H1 (cell line): ENCODE results near the gene CDK9. TPM values are rescaled to one million over a fixed set of nuclear protein-coding genes. Genes with fewer than 3 reads are reported as not detected.

Experiments used
- POLR2AphosphoS5 ChIP-seq: IDR thresholded peaks from 2 replicates; pipeline ENCODE4 v1.6.1; 2011; ENCODE audit warnings: low read depth, low read length
- RAD21 ChIP-seq, 2 experiments: IDR thresholded peaks in 1 of 2; conservative IDR thresholded peaks in 1 of 2; 2 replicates each; pipeline ENCODE4 v1.6.1; 2011; ENCODE audit warnings: low read depth in 2 of 2, low read length in 2 of 2, improper control_type of control experiment in 1 of 2, inconsistent platforms in 1 of 2, mild to moderate bottlenecking in 1 of 2, moderate library complexity in 1 of 2
- TEAD4 ChIP-seq: IDR thresholded peaks from 2 replicates; pipeline ENCODE4 v1.6.1; 2012; ENCODE audit warnings: low read depth, low read length, inconsistent platforms, mixed read lengths
- polyA plus RNA-seq, 7 experiments: library from polyadenylated mRNA; depleted of rRNA in 3 of 7; stranded (reverse) in 5 of 7; unstranded in 2 of 7; fragments of >200 nt in 5 of 7; fragments of 200-250 nt in 2 of 7; gene quantifications; 1 replicate in 5 of 7; 2 replicates in 1 of 7; 4 replicates in 1 of 7; pipeline versions ENCODE4 v1.2.1 to v1.2.3, GENCODE V29; 2011 to 2013; ENCODE audit warnings: missing spikeins in 2 of 7, mixed read lengths in 2 of 7
- total RNA-seq: library from RNA; stranded (reverse); fragmentation: NEBNext Ultra II Directional; extraction: Animal tissue kit (Norgen Biotek cat#: 25700); gene quantifications from 2 replicates; pipeline ENCODE4 v1.2.1, GENCODE V29; 2021
- TF ChIP-seq, protein P1 (sequence below): fragments of 300-600 bp; sonication (generic); IDR thresholded peaks from 2 replicates; pipeline ENCODE4 v1.7.1; 2012; ENCODE audit warnings: low read length, moderate library complexity, mild to moderate bottlenecking, inconsistent platforms; ENCODE audit not compliant: insufficient replicate concordance
- TF ChIP-seq, protein P2 (sequence below), 3 experiments: IDR thresholded peaks; 1 replicate in 2 of 3; 2 replicates in 1 of 3; pipeline versions ENCODE4 v1.5.1 to v1.6.1; 2011; ENCODE audit warnings: low read length in 3 of 3, mild to moderate bottlenecking in 3 of 3, inconsistent platforms in 2 of 3, low read depth in 1 of 3, moderate library complexity in 1 of 3; ENCODE audit not compliant: insufficient read depth in 1 of 3; ENCODE audit errors: control extremely low read depth in 1 of 3

The CDK9 gene
- total and polyA plus RNA-seq, 2 of the 8 experiments (the other 6 are each of a cell fraction or from before 2014, with no cell fraction given) = 69.1 to 87.5 TPM

DNA sequence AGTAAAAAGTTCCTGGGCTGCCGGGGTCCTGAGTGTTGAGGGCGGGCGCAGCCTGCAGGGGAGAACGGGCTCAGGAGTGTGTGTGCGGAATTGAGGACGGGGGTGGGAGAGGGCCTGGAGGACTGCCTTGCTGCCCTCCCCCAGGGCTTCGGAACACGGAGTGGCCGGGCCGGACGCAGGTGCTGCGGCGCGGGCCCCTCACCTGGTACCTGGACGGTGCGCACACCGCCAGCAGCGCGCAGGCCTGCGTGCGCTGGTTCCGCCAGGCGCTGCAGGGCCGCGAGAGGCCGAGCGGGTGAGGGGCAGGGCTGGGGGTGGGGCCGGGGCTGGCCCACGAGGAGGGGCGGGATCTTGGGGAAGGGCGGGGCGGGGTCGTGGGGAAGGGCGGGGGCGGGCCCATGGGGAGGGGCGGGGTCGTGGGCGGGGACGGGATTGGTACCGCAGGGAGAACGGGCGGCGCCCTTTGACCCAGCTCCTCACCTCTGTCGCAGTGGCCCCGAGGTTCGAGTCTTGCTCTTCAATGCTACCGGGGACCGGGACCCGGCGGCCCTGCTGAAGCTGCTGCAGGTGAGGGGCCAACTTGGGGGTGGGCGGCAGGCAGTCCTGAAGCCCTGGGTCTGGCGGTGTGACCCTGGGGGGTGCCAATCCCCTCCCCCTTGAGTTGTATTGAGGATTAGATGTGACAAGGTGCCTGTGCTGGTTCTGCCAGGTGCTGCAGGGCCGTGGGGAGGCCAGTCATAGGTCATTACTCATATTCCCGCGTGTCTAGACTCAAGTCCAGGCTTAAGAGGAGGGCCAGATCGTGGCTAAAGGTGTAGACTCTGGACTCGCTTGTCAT, 23.9 kb downstream of the CDK9 start (continued):
- TF ChIP-seq, protein P1, sequence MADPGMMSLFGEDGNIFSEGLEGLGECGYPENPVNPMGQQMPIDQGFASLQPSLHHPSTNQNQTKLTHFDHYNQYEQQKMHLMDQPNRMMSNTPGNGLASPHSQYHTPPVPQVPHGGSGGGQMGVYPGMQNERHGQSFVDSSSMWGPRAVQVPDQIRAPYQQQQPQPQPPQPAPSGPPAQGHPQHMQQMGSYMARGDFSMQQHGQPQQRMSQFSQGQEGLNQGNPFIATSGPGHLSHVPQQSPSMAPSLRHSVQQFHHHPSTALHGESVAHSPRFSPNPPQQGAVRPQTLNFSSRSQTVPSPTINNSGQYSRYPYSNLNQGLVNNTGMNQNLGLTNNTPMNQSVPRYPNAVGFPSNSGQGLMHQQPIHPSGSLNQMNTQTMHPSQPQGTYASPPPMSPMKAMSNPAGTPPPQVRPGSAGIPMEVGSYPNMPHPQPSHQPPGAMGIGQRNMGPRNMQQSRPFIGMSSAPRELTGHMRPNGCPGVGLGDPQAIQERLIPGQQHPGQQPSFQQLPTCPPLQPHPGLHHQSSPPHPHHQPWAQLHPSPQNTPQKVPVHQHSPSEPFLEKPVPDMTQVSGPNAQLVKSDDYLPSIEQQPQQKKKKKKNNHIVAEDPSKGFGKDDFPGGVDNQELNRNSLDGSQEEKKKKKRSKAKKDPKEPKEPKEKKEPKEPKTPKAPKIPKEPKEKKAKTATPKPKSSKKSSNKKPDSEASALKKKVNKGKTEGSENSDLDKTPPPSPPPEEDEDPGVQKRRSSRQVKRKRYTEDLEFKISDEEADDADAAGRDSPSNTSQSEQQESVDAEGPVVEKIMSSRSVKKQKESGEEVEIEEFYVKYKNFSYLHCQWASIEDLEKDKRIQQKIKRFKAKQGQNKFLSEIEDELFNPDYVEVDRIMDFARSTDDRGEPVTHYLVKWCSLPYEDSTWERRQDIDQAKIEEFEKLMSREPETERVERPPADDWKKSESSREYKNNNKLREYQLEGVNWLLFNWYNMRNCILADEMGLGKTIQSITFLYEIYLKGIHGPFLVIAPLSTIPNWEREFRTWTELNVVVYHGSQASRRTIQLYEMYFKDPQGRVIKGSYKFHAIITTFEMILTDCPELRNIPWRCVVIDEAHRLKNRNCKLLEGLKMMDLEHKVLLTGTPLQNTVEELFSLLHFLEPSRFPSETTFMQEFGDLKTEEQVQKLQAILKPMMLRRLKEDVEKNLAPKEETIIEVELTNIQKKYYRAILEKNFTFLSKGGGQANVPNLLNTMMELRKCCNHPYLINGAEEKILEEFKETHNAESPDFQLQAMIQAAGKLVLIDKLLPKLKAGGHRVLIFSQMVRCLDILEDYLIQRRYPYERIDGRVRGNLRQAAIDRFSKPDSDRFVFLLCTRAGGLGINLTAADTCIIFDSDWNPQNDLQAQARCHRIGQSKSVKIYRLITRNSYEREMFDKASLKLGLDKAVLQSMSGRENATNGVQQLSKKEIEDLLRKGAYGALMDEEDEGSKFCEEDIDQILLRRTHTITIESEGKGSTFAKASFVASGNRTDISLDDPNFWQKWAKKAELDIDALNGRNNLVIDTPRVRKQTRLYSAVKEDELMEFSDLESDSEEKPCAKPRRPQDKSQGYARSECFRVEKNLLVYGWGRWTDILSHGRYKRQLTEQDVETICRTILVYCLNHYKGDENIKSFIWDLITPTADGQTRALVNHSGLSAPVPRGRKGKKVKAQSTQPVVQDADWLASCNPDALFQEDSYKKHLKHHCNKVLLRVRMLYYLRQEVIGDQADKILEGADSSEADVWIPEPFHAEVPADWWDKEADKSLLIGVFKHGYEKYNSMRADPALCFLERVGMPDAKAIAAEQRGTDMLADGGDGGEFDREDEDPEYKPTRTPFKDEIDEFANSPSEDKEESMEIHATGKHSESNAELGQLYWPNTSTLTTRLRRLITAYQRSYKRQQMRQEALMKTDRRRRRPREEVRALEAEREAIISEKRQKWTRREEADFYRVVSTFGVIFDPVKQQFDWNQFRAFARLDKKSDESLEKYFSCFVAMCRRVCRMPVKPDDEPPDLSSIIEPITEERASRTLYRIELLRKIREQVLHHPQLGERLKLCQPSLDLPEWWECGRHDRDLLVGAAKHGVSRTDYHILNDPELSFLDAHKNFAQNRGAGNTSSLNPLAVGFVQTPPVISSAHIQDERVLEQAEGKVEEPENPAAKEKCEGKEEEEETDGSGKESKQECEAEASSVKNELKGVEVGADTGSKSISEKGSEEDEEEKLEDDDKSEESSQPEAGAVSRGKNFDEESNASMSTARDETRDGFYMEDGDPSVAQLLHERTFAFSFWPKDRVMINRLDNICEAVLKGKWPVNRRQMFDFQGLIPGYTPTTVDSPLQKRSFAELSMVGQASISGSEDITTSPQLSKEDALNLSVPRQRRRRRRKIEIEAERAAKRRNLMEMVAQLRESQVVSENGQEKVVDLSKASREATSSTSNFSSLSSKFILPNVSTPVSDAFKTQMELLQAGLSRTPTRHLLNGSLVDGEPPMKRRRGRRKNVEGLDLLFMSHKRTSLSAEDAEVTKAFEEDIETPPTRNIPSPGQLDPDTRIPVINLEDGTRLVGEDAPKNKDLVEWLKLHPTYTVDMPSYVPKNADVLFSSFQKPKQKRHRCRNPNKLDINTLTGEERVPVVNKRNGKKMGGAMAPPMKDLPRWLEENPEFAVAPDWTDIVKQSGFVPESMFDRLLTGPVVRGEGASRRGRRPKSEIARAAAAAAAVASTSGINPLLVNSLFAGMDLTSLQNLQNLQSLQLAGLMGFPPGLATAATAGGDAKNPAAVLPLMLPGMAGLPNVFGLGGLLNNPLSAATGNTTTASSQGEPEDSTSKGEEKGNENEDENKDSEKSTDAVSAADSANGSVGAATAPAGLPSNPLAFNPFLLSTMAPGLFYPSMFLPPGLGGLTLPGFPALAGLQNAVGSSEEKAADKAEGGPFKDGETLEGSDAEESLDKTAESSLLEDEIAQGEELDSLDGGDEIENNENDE = no peak
- TF ChIP-seq POLR2AphosphoS5 (peak; percentile 47; the same call in 1 of the 2 replicates), TEAD4 (no peak), RAD21 (IDR thresholded peaks at IDR 0.05 in 1 of 2, conservative IDR thresholded peaks at IDR 0.05 in 1 of 2; ENCODE audit: low read depth in 2 of 2, low read length in 2 of 2) (0 out of 4 replicates have a peak, but pooled peaks of 1 of the 2 experiments have one; percentile 2)
- TF ChIP-seq, protein P2, sequence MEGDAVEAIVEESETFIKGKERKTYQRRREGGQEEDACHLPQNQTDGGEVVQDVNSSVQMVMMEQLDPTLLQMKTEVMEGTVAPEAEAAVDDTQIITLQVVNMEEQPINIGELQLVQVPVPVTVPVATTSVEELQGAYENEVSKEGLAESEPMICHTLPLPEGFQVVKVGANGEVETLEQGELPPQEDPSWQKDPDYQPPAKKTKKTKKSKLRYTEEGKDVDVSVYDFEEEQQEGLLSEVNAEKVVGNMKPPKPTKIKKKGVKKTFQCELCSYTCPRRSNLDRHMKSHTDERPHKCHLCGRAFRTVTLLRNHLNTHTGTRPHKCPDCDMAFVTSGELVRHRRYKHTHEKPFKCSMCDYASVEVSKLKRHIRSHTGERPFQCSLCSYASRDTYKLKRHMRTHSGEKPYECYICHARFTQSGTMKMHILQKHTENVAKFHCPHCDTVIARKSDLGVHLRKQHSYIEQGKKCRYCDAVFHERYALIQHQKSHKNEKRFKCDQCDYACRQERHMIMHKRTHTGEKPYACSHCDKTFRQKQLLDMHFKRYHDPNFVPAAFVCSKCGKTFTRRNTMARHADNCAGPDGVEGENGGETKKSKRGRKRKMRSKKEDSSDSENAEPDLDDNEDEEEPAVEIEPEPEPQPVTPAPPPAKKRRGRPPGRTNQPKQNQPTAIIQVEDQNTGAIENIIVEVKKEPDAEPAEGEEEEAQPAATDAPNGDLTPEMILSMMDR (IDR thresholded peaks at IDR 0.05; ENCODE audit: control extremely low read depth in 1 of 3, insufficient read depth in 1 of 3, low read depth in 1 of 3, low read length in 3 of 3) = 0 out of 4 replicates have a peak, but pooled peaks of 1 of the 3 experiments have one; percentile 2
